Keratinocyte (primary cell): ENCODE measurements around the gene ZNF185.

Experiments used
- EZH2 ChIP-seq: IDR thresholded peaks from one replicate; pipeline ENCODE4 v1.6.1; 2012; ENCODE audit warnings: inconsistent platforms, mild to moderate bottlenecking, low read length, moderate library complexity
- TF ChIP-seq, protein P1 (sequence below), 3 experiments: IDR thresholded peaks in 1 of 3; conservative IDR thresholded peaks in 1 of 3; optimal IDR thresholded peaks in 1 of 3; 2 replicates in 2 of 3; 3 replicates in 1 of 3; pipeline versions ENCODE3 to v1.5.1; 2011; ENCODE audit warnings: low read length in 3 of 3, mild to moderate bottlenecking in 3 of 3, moderate library complexity in 2 of 3, control low read depth in 1 of 3, inconsistent platforms in 1 of 3; ENCODE audit not compliant: insufficient read depth in 2 of 3; ENCODE audit errors: extremely low read depth in 1 of 3

DNA sequence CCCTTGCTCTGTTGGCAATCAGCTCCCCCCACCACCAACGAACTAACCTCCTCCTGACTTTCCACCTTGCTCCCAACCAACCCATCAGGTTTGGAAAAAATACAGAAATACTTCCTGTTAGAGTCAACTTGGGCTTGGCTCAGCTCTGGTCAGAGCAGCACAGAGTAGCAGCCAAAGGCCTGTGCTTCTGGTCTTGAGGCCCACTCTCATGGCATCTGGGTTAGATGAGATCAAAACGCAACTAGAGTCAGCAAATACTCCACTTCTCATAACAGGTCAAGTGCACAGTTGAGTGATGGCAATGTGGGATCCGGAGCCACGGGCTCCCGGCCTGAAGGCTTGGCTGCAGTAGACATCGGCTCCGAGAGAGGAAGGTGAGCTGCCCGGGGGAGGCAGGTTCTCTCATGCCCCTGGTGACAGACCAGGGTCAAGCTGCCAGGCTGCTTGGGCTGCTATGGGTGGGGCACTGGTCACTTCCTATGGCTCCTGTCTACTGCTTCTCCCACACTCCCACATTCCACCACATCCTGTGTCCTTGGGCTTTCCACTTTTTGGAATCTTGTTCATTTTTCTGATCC lies 34.8 kb downstream of the ZNF185 start:
- TF ChIP-seq, protein P1, sequence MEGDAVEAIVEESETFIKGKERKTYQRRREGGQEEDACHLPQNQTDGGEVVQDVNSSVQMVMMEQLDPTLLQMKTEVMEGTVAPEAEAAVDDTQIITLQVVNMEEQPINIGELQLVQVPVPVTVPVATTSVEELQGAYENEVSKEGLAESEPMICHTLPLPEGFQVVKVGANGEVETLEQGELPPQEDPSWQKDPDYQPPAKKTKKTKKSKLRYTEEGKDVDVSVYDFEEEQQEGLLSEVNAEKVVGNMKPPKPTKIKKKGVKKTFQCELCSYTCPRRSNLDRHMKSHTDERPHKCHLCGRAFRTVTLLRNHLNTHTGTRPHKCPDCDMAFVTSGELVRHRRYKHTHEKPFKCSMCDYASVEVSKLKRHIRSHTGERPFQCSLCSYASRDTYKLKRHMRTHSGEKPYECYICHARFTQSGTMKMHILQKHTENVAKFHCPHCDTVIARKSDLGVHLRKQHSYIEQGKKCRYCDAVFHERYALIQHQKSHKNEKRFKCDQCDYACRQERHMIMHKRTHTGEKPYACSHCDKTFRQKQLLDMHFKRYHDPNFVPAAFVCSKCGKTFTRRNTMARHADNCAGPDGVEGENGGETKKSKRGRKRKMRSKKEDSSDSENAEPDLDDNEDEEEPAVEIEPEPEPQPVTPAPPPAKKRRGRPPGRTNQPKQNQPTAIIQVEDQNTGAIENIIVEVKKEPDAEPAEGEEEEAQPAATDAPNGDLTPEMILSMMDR (optimal IDR thresholded peaks at IDR 0.05 in 1 of 3, IDR thresholded peaks at IDR 0.05 in 1 of 3, conservative IDR thresholded peaks at IDR 0.05 in 1 of 3; ENCODE audit: extremely low read depth in 1 of 3, insufficient read depth in 2 of 3, low read length in 3 of 3): no peak
- TF ChIP-seq EZH2: no peak
